ENCODE results near the gene KRTAP12-3.

DNA sequence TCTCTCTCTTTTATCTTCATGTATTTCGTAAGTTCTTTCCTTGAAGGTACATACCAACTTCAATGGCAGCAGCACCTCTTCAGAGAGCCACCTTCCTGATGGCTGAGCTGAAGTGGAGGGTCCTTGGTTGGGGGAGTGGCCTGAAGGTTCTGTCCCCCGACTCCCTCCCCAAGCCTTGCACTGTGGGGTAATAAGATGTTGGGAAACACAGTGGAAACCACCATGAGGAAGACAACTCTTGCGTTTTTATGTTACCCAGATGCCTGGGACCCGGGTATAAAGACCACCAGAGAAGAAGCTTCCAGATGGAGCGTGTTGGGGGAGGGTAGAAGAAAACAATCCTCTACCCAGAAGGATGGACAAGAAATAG lies 794 bp downstream of the KRTAP12-3 start:
- no peak for TF ChIP-seq EZH2phosphoT487 (IDR thresholded peaks at IDR 0.05; ENCODE audit: insufficient read depth, low read depth)
- TF ChIP-seq EZH2 (IDR thresholded peaks at IDR 0.05; ENCODE audit: insufficient read depth, poor library complexity, severe bottlenecking), result no peak
